HEK293 (cell line): ENCODE measurements around the gene SLC51B.

Source experiments
- CTCF ChIA-PET: fragments of 350-600 bp; formaldehyde crosslinking; extraction: SDS; loops from one replicate; lab custom pipeline; 2021; ENCODE audit warnings: antibody characterized with exemption; lab: Yijun Ruan, JAX
- POLR2A ChIA-PET: fragments of 300-600 bp; formaldehyde crosslinking; extraction: SDS; loops from one replicate; lab custom pipeline; 2020; ENCODE audit warnings: antibody characterized with exemption, inconsistent platforms; lab: Yijun Ruan, JAX
- H3K27ac ChIP-seq: fragments of 200-500 bp; sonication (Bioruptor generic); 2 replicates; pipeline ENCODE4 v1.5.1; 2014; ENCODE audit warnings: low read depth, low read length, control low read depth, inconsistent platforms; ENCODE audit errors: extremely low read depth
- H3K36me3 ChIP-seq, 2 experiments: fragments of 200-500 bp in 1 of 2; sonication (Bioruptor generic) in 1 of 2; 1 replicate in 1 of 2; 2 replicates in 1 of 2; pipeline ENCODE4 v1.5.1; 2014 to 2017; ENCODE audit warnings: inconsistent platforms in 2 of 2, low read length in 2 of 2; ENCODE audit not compliant: control insufficient read depth in 2 of 2, insufficient read depth in 1 of 2
- H3K4me1 ChIP-seq: fragments of 200-500 bp; sonication (Bioruptor generic); 2 replicates; pipeline ENCODE4 v1.5.1; 2014; ENCODE audit warnings: mild to moderate bottlenecking, low read length, inconsistent platforms; ENCODE audit not compliant: control insufficient read depth, insufficient read depth
- H3K4me3 ChIP-seq: 2 replicates; pipeline ENCODE4 v1.5.1; 2011; ENCODE audit warnings: low read depth, mild to moderate bottlenecking, control low read depth, low read length, moderate library complexity
- H3K9me3 ChIP-seq: fragments of 200-500 bp; sonication (Bioruptor generic); 2 replicates; pipeline ENCODE4 v1.5.1; 2014; ENCODE audit warnings: low read depth, low read length, inconsistent platforms; ENCODE audit not compliant: control insufficient read depth, insufficient read depth
- BCL11A ChIP-seq: fragments of 450-650 bp; formaldehyde crosslinking; IDR thresholded peaks from 2 replicates; pipeline ENCODE4 v1.5.1; 2016; ENCODE audit warnings: low read depth, missing biosample characterization, missing genetic modification characterization
- HOXA7 ChIP-seq: sonication (generic); formaldehyde crosslinking; IDR thresholded peaks from 2 replicates; pipeline ENCODE4 v1.8.1; 2022; ENCODE audit warnings: missing genetic modification reagents, borderline replicate concordance
- OSR2 ChIP-seq: fragments of 450-650 bp; formaldehyde crosslinking; IDR thresholded peaks from 2 replicates; pipeline ENCODE4 v1.5.1; 2016; ENCODE audit warnings: missing biosample characterization, missing genetic modification characterization
- PRDM10 ChIP-seq: fragments of 450-650 bp; formaldehyde crosslinking; IDR thresholded peaks from 2 replicates; pipeline ENCODE4 v1.5.1; 2016; ENCODE audit warnings: missing biosample characterization, missing genetic modification characterization
- ZNF112 ChIP-seq: fragments of 450-650 bp; formaldehyde crosslinking; IDR thresholded peaks from 2 replicates; pipeline ENCODE4 v1.5.0; 2017; ENCODE audit warnings: missing biosample characterization, missing genetic modification characterization
- ZNF140 ChIP-seq: fragments of 450-650 bp; formaldehyde crosslinking; IDR thresholded peaks from 2 replicates; pipeline ENCODE4 v1.5.1; 2016; ENCODE audit warnings: missing biosample characterization, missing genetic modification characterization
- ZNF211 ChIP-seq: fragments of 450-650 bp; formaldehyde crosslinking; IDR thresholded peaks from 2 replicates; pipeline ENCODE4 v1.5.1; 2016; ENCODE audit warnings: low read depth, missing biosample characterization, missing genetic modification characterization
- ZNF302 ChIP-seq: fragments of 450-650 bp; formaldehyde crosslinking; IDR thresholded peaks from 2 replicates; pipeline ENCODE4 v1.5.1; 2016; ENCODE audit warnings: missing biosample characterization, missing genetic modification characterization, low read depth
- ZNF311 ChIP-seq: fragments of 450-650 bp; formaldehyde crosslinking; IDR thresholded peaks from 2 replicates; pipeline ENCODE4 v1.5.1; 2017; ENCODE audit warnings: missing biosample characterization, missing genetic modification characterization, borderline replicate concordance
- ZNF335 ChIP-seq: fragments of 450-650 bp; formaldehyde crosslinking; conservative IDR thresholded peaks from 2 replicates; pipeline ENCODE4 v1.5.1; 2016; ENCODE audit warnings: missing biosample characterization, missing genetic modification characterization
- ZNF37A ChIP-seq: fragments of 450-650 bp; IDR thresholded peaks from 2 replicates; pipeline ENCODE4 v1.5.1; 2018; ENCODE audit warnings: missing biosample characterization, missing genetic modification characterization
- ZNF394 ChIP-seq: fragments of 450-650 bp; formaldehyde crosslinking; IDR thresholded peaks from 2 replicates; pipeline ENCODE4 v1.5.1; 2016; ENCODE audit warnings: missing biosample characterization, missing genetic modification characterization, mild to moderate bottlenecking, moderate library complexity, borderline replicate concordance
- ZNF404 ChIP-seq: fragments of 450-650 bp; formaldehyde crosslinking; IDR thresholded peaks from 2 replicates; pipeline ENCODE4 v1.5.1; 2017; ENCODE audit warnings: missing biosample characterization, missing genetic modification characterization
- ZNF426 ChIP-seq: fragments of 450-650 bp; formaldehyde crosslinking; IDR thresholded peaks from 2 replicates; pipeline ENCODE4 v1.5.1; 2017; ENCODE audit warnings: missing biosample characterization, missing genetic modification characterization, mild to moderate bottlenecking, inconsistent platforms, moderate library complexity
- ZNF518A ChIP-seq: fragments of 450-650 bp; formaldehyde crosslinking; conservative IDR thresholded peaks from 2 replicates; pipeline ENCODE4 v1.5.1; 2016; ENCODE audit warnings: low read depth, missing biosample characterization, missing genetic modification characterization
- ZNF530 ChIP-seq: fragments of 450-650 bp; formaldehyde crosslinking; IDR thresholded peaks from 2 replicates; pipeline ENCODE4 v1.5.1; 2016; ENCODE audit warnings: low read depth, missing biosample characterization, missing genetic modification characterization
- ZNF585B ChIP-seq: fragments of 450-650 bp; formaldehyde crosslinking; IDR thresholded peaks from 2 replicates; pipeline ENCODE4 v1.5.1; 2016; ENCODE audit warnings: missing biosample characterization, missing genetic modification characterization
- ZNF843 ChIP-seq: fragments of 450-650 bp; formaldehyde crosslinking; IDR thresholded peaks from 2 replicates; pipeline ENCODE4 v1.5.1; 2016; ENCODE audit warnings: missing biosample characterization, missing genetic modification characterization
- ZSCAN18 ChIP-seq: fragments of 450-650 bp; formaldehyde crosslinking; IDR thresholded peaks from 2 replicates; pipeline ENCODE4 v1.5.1; 2016; ENCODE audit warnings: missing biosample characterization, missing genetic modification characterization

Gene SLC51B

GRCh38 chr15:65004993-65005392 lies 40.2 kb upstream of the SLC51B start:
- CTCF ChIA-PET, result no interaction called here
- no peak overlapping the region for H3K4me3 ChIP-seq
- POLR2A ChIA-PET, result interaction anchor here (1.1 kb wide), 1 partner anchor 29 kb away, joined by 3 read pairs; no protein-coding TSS in a partner anchor

GRCh38 chr15:65006876-65007275 lies 38.3 kb upstream of the SLC51B start:
- Histone ChIP-seq H3K27ac (no peak overlapping the region), H3K4me3 (no peak overlapping the region), H3K36me3 (peaks cover 8 to 28% of the 10 kb centered on the region in 2 experiments; a peak in 2 of 3 replicates), H3K9me3 (no peaks in the 10 kb centered on the region), H3K4me1 (no peaks in the 10 kb centered on the region)
- ChIA-PET POLR2A (interaction anchor here (0.7 kb wide), 1 partner anchor 109 kb away, joined by 10 read pairs; no protein-coding TSS in a partner anchor), CTCF (no interaction called here)
- TF ChIP-seq ZNF311 (tag by site-specific recombination), result no peak
- no peak for TF ChIP-seq ZNF302 (tag by site-specific recombination)
- no peak for TF ChIP-seq ZNF404 (tag by site-specific recombination)
- TF ChIP-seq BCL11A (tag by site-specific recombination), result no peak
- no peak for TF ChIP-seq HOXA7 (CRISPR knock-in tag)
- no peak for TF ChIP-seq ZNF211 (tag by site-specific recombination)
- TF ChIP-seq ZNF394 (tag by site-specific recombination), result no peak
- TF ChIP-seq OSR2 (tag by site-specific recombination), result no peak
- TF ChIP-seq ZSCAN18 (tag by site-specific recombination), result no peak
- no peak for TF ChIP-seq ZNF140 (tag by site-specific recombination)
- no peak for TF ChIP-seq ZNF426 (tag by site-specific recombination)

More at GRCh38 chr15:65004993-65005392, 40.2 kb upstream of the SLC51B start:
- no peak for TF ChIP-seq PRDM10 (tag by site-specific recombination)
- TF ChIP-seq ZNF585B (tag by site-specific recombination), result no peak
- TF ChIP-seq ZNF112, result no peak
- no peak for TF ChIP-seq ZNF530 (tag by site-specific recombination)
- TF ChIP-seq ZNF37A, result no peak
- no peak for TF ChIP-seq ZNF518A (tag by site-specific recombination)
- TF ChIP-seq ZNF843 (tag by site-specific recombination), result no peak
- no peak for TF ChIP-seq ZNF335 (tag by site-specific recombination)
- TF ChIP-seq, all 188 proteins: peak for 0
- Histone ChIP-seq H3K9me3 (no peaks in the 10 kb centered on the region), H3K4me1 (no peaks in the 10 kb centered on the region), H3K36me3 (peaks cover 3 to 18% of the 10 kb centered on the region in 2 experiments; a peak in 2 of 3 replicates), H3K27ac (no peak overlapping the region)
